Measurements from ENCODE around the gene PABPC4L.
A peak's percentile ranks its signal among the peaks of the same experiment; 100 is the strongest.
"Not testable (repeated sequence)": the region's sequence is repeated elsewhere in the genome, so short reads cannot be mapped to it uniquely, and the experiment has no call there.

The PABPC4L gene

GRCh38 chr4:134201216-134202161 is at the start of gene PABPC4L:
PABPC4L (minus strand) TSS chr4:134201789; CDS start chr4:134201019, 770 bp downstream.
- peak; percentile 40 for DNase-seq

- DNase-seq: no peak
These were observed 49.7 kb upstream of the PABPC4L start for GRCh38 chr4:134251322-134251721.

- DNase-seq: no peak
These were observed 42.4 kb upstream of the PABPC4L start for GRCh38 chr4:134243742-134244713.

- no peak for DNase-seq
These were observed 17.5 kb upstream of the PABPC4L start for GRCh38 chr4:134219043-134219442.

GRCh38 chr4:134216411-134216810 is 14.8 kb upstream of the PABPC4L start:
- no peak for DNase-seq

GRCh38 chr4:134215620-134216344 is 14.2 kb upstream of the PABPC4L start:
- no peak for DNase-seq

- DNase-seq: not testable (repeated sequence)
These were observed 6.4 kb upstream of the PABPC4L start for GRCh38 chr4:134207955-134208354.

- DNase-seq: no peak
These were observed 772 bp upstream of the PABPC4L start for GRCh38 chr4:134202166-134202956.

GRCh38 chr4:134200811-134201215 is 776 bp downstream of the PABPC4L start:
- DNase-seq: peak; percentile 4

GRCh38 chr4:134189949-134190348 is 11.6 kb downstream of the PABPC4L start:
- no peak for DNase-seq

- DNase-seq: no peak
These were observed 12.1 kb downstream of the PABPC4L start for GRCh38 chr4:134189480-134189879.

- DNase-seq: no peak
These were observed 22.9 kb downstream of the PABPC4L start for GRCh38 chr4:134178706-134179105.

- no peak for DNase-seq
These were observed 27.3 kb downstream of the PABPC4L start for GRCh38 chr4:134174271-134174670.

GRCh38 chr4:134160211-134160610 is 41.4 kb downstream of the PABPC4L start:
- DNase-seq: no peak

- DNase-seq: no peak
These were observed 47.5 kb downstream of the PABPC4L start for GRCh38 chr4:134154097-134154496.

GRCh38 chr4:134147941-134148340 is 53.6 kb downstream of the PABPC4L start:
- DNase-seq: no peak

All from NCI-H510A (cell line).